ENCODE measurements around the gene BCL7C. TPM values are rescaled to one million over a fixed set of nuclear protein-coding genes. Genes with fewer than 3 reads are reported as not detected.
"Not testable (repeated sequence)": the region's sequence is repeated elsewhere in the genome, so short reads cannot be mapped to it uniquely, and the experiment has no call there.

The BCL7C gene
- total RNA-seq = 10 to 100 TPM; 22.1 to 24.8 (median 23.7) TPM

DNA sequence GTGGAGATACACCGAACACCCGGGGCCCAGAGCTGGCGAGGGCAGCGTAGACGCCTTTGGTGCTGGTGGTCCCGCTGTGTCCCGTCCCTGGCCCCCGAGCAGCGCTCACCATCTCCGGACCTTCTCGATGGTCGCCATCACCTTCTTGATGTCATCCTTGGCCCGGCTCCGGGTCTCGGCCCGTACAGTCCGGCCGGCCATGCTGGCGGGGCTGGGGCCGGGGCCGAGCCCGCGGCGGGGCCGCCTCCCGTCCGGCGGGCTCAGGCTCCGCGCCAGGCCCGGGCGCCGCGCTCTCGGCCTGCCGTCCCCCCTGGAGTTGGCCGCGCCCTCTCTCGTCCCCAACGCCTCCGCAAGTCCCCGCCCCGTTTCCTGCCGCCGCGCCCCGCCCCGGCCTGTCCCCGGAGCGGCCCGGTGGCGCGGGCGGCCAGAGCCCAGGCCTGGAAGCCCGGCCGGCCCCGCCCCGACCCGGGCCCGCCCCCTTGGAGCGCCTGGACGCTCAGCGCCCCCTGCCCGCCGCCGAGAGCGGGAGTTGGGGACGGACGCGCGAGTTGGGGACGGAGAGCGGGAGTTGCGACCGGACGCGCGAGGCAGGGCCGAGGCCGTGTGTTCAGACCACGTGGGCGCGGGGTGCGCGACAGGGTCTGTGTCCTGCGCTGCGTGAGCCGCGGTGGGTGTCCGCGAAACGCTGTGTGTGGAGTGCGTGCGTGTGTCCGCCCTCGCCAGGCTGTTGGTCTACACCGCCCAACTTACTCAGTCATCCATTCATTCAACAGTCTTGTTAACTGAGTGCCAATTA lies at the start of gene BCL7C:
BCL7C (minus strand) TSS at position 334 of the 796 bp plus-strand sequence; CDS start at position 201, 133 bp downstream.
- H3K36me3 Mint-ChIP-seq (ENCODE audit: insufficient read depth) = peaks cover 5% of the 10 kb centered on the region
- H3K4me3 Mint-ChIP-seq = peak within 1 kb of the TSS; percentile 82
- ATAC-seq (peak; percentile 82 to 84), DNase-seq (peak; percentile 75)
- H3K27me3 Mint-ChIP-seq (ENCODE audit: low read depth) = no peaks in the 10 kb centered on the region
- peaks cover 35% of the 10 kb centered on the region for H3K4me1 Mint-ChIP-seq (ENCODE audit: low read depth)
- H3K9me3 Mint-ChIP-seq = no peaks in the 10 kb centered on the region

DNA sequence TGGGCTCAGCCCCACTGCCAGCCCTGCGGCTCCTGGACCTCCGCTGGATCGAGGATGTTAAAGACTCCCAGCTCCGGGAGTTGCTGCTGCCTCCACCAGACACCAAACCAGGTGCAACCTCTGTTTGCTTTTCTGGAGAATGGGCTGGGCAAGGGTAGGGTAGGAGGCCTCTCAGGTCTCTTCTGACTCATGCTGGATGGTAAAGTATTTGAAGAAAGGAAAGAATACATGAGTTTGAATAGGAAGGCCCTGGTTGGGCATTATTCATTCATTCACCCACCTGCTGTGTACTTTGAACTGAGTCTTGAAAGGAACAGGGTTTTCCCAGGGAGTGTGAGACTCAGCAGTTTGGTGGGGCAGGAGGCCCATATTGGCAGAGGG lies 48.5 kb upstream of the BCL7C start:
- H3K36me3 Mint-ChIP-seq (ENCODE audit: insufficient read depth) = peaks cover 17% of the 10 kb centered on the region
- H3K4me3 Mint-ChIP-seq = peak overlapping the region; percentile 4
- ATAC-seq (peak; percentile 42 to 46), DNase-seq (no peak)
- H3K9me3 Mint-ChIP-seq = no peaks in the 10 kb centered on the region
- no peaks in the 10 kb centered on the region for H3K27me3 Mint-ChIP-seq (ENCODE audit: low read depth)
- H3K4me1 Mint-ChIP-seq (ENCODE audit: low read depth) = peaks cover 18% of the 10 kb centered on the region

DNA sequence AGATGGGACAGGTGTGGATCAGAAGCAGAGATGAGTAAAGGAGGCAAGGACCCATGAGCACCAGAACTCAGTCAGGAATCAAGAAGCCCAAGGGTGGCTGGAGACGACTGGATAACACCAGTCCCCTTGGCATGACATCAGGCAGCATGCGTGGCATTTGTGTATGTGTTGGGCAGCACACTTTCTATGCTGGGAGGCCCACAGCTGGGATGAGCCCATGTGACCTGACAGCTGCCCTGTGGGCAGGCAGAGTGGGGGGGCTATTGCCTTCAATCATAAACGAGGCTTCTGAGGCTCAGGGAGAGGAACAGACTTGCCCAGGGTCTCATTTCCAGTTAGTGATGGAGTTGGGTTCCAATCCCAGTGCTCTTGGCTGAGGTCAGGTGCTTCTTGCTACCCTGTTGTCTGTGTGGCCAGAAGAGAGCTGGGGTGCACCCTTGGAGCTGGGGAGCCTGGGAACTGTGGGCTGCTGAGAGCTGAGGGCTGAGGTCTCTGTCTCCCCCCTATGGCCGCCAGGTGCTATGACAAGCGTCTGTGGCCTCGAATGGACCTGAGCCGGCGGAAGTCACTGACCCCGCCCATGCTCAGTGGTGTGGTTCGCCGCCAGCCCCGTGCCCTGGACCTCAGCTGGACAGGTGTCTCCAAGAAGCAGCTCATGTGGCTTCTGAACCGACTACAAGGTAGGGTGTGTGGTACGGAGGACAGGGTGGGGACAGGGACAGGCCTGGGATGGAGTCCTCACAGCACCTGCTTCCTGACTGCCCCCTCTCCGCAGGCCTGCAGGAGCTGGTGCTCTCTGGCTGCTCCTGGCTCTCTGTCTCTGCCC lies 47.9 kb upstream of the BCL7C start:
- ATAC-seq (peak; percentile 92 to 95), DNase-seq (peak; percentile 54)
- Mint-ChIP-seq H3K36me3 (ENCODE audit: insufficient read depth) (peaks cover 17% of the 10 kb centered on the region), H3K4me1 (ENCODE audit: low read depth) (peaks cover 20% of the 10 kb centered on the region), H3K9me3 (no peaks in the 10 kb centered on the region), H3K27me3 (ENCODE audit: low read depth) (no peaks in the 10 kb centered on the region), H3K4me3 (peak overlapping the region; percentile 4)

DNA sequence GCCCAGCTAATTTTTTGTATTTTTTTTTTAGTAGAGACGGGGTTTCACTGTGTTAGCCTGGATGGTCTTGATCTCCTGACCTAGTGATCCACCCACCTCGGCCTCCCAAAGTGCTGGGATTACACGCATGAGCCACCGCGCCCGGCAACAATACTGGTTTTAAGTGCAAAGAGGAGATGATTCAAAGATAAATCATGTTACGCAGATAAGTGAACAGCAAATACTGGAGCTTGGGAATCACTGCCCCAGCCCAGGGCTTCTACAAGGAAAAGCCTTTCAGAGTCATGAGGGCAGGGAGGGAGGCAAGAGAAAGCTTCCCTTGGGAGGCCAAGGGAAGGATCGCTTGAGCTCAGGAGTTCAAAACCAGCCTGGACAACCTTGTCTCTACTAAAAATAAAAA lies 45.7 kb upstream of the BCL7C start:
- peaks cover 10% of the 10 kb centered on the region for H3K36me3 Mint-ChIP-seq (ENCODE audit: insufficient read depth)
- peaks cover 23% of the 10 kb centered on the region for H3K4me1 Mint-ChIP-seq (ENCODE audit: low read depth)
- H3K9me3 Mint-ChIP-seq; DNase-seq; ATAC-seq; H3K27me3 Mint-ChIP-seq (ENCODE audit: low read depth); H3K4me3 Mint-ChIP-seq: not testable (repeated sequence)

DNA sequence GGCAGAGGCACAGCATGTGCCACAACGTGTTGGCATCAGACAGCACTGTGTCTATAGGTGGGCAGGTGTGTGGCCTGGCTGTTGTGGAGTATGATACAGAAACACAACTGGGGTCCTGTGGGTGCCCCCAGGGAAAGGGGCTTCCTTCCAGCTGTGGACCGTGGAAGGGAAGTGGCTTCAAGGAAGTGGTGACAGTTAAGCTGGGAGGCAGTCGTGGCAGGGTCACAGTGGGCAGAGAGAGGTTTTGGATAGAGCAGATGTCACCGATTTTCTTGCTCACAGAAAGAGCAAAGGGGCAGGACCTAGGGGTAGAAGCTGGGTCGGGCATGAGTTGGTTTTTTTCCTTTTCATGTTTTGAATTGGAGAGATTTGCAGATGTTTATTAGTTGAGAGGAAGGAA lies 43.8 kb upstream of the BCL7C start:
- no peak overlapping the region for H3K4me3 Mint-ChIP-seq
- H3K27me3 Mint-ChIP-seq (ENCODE audit: low read depth) = no peaks in the 10 kb centered on the region
- DNase-seq = no peak
- ATAC-seq = no peak
- H3K36me3 Mint-ChIP-seq (ENCODE audit: insufficient read depth) = peaks cover 5% of the 10 kb centered on the region
- no peaks in the 10 kb centered on the region for H3K9me3 Mint-ChIP-seq
- peaks cover 22% of the 10 kb centered on the region for H3K4me1 Mint-ChIP-seq (ENCODE audit: low read depth)

DNA sequence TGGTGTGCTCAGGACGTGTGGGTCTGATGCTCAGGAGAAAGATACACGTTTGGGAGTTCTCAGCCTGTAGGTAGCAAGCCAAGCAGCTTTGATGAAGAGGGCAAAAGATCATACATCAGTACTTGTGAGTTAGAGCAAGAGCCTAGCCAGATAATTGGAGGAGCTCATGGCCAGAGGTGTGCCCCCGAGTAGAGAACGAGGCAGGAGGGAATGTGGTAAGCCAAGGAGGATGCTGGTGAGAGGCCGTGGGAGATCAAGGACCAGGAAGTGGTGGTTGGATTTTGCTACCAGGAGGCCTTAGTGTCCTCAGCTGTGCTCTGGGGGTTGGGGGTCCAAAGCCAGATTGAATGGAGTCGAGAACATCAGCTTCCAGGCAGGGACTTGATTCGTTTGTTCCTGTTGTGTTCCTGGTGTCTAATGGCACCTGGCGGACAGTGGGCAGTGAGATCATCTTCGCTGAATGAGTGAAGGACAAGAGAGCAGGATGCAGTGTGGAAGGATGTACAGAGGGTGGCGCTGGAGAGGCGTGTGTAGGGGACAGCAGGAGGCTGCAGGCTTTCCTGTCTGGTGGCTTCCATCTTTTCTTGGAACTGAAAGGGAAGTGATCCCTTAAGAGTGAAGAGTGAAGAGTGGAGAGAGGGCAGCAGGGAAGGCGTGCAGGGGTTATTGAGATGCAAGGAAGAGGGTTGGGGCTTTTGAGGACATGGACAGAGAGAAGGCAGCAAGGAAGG lies 41.1 kb upstream of the BCL7C start:
- Mint-ChIP-seq H3K4me1 (ENCODE audit: low read depth) (peaks cover 10% of the 10 kb centered on the region), H3K36me3 (ENCODE audit: insufficient read depth) (peaks cover 9% of the 10 kb centered on the region), H3K27me3 (ENCODE audit: low read depth) (no peaks in the 10 kb centered on the region)

DNA sequence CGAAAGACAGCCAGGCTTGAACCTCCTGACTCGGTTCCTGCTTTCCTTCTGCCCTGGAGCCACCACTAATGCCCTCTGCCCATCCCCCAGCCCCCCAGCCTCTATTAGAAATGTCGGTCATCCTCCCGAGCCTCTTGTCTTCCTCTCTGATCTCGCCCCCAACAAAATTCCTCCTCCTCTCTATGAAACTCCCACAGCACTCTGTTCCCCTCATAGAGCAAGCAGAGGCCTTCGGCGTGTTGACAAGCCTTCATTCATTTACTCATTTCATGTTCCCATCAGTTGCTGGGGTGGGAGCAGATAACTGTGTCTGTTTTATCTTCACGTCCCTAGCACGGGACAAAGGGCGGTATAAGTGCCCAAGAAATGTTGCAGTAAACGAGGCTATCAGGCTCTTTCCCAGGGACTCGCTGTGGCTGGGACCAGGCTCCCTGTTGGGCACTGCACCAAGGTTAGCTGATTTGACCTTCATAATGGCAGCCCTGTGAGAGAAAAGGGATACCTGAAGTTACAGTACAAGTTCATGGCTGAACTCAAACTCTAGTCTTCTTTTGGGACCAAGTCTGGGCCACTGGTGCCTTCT lies 37.3 kb upstream of the BCL7C start:
- no peak overlapping the region for H3K4me3 Mint-ChIP-seq
- H3K36me3 Mint-ChIP-seq (ENCODE audit: insufficient read depth) = peaks cover 7% of the 10 kb centered on the region
- no peak for ATAC-seq
- no peaks in the 10 kb centered on the region for H3K27me3 Mint-ChIP-seq (ENCODE audit: low read depth)
- no peak for DNase-seq
- peaks cover 5% of the 10 kb centered on the region for H3K4me1 Mint-ChIP-seq (ENCODE audit: low read depth)
- no peaks in the 10 kb centered on the region for H3K9me3 Mint-ChIP-seq

More for the DNA sequence above, 41.1 kb upstream of the BCL7C start:
- DNase-seq (no peak), ATAC-seq (peak; percentile 34 to 50)
- no peak overlapping the region for H3K4me3 Mint-ChIP-seq
- no peaks in the 10 kb centered on the region for H3K9me3 Mint-ChIP-seq

DNA sequence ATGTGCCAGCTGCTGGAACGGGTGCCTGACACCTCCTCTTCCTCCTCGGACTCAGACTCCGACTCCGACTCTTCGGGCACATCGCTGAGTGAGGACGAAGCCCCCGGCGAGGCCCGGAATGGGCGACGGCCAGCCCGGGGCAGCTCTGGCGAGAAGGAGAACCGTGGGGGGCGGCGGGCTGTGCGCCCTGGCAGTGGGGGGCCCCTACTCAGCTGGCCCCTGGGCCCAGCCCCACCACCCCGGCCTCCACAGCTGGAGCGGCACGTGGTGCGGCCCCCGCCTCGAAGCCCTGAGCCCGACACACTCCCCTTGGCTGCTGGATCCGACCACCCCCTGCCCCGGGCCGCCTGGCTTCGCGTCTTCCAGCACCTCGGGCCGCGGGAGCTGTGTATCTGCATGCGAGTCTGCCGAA lies 36.3 kb upstream of the BCL7C start:
- Mint-ChIP-seq H3K9me3 (no peaks in the 10 kb centered on the region), H3K4me1 (ENCODE audit: low read depth) (peaks cover 6% of the 10 kb centered on the region), H3K27me3 (ENCODE audit: low read depth) (no peaks in the 10 kb centered on the region), H3K36me3 (ENCODE audit: insufficient read depth) (peaks cover 7% of the 10 kb centered on the region), H3K4me3 (no peak overlapping the region)
- ATAC-seq (no peak), DNase-seq (no peak)

DNA sequence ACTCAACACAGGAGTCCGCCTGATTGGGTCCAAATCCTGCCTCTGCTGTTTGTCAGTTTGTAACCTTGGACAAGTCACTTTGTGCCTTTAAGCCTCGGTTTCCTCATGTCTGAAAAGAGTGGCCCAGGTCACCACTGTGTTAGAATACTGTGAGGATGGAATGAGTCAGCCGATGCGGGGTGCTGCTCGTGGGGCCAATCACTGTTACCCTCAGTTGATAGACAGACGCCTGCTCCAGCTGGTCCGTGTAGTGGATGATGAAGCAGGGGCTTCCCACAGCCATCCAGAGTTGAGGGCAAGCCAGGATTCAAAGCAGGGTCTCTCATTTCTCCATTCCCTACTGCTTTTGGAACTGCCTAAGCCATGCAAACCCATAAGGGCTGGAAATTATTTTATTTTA lies 35.3 kb upstream of the BCL7C start:
- no peak for ATAC-seq

DNA sequence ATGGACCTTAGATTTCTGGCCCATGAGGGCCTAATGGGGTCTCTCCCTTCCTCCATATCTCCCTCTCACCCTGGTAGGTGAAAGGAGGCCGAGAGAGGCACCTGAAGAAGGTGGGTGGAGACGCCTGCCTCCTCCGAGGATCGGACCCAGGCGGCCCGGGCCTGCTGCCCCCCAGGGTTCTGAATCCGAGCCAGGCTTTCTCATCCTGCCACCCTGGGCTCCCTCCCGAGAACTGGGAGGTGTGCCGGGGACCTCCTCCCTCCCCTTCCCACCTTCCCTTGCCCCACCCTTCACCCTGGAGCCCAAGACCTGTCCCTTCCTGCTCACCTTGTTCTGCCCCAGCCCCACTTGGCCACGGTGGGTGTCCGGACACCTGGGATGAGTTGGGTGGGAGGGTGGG lies 34.5 kb upstream of the BCL7C start:
- Mint-ChIP-seq H3K4me1 (ENCODE audit: low read depth) (peaks cover 8% of the 10 kb centered on the region), H3K36me3 (ENCODE audit: insufficient read depth) (peaks cover 4% of the 10 kb centered on the region), H3K27me3 (ENCODE audit: low read depth) (no peaks in the 10 kb centered on the region), H3K4me3 (no peak overlapping the region), H3K9me3 (no peaks in the 10 kb centered on the region)
- ATAC-seq (no peak), DNase-seq (no peak)

More for the DNA sequence above, 35.3 kb upstream of the BCL7C start:
- Mint-ChIP-seq H3K4me3 (no peak overlapping the region), H3K36me3 (ENCODE audit: insufficient read depth) (peaks cover 4% of the 10 kb centered on the region), H3K4me1 (ENCODE audit: low read depth) (peaks cover 8% of the 10 kb centered on the region), H3K9me3 (no peaks in the 10 kb centered on the region), H3K27me3 (ENCODE audit: low read depth) (no peaks in the 10 kb centered on the region)
- no peak for DNase-seq

DNA sequence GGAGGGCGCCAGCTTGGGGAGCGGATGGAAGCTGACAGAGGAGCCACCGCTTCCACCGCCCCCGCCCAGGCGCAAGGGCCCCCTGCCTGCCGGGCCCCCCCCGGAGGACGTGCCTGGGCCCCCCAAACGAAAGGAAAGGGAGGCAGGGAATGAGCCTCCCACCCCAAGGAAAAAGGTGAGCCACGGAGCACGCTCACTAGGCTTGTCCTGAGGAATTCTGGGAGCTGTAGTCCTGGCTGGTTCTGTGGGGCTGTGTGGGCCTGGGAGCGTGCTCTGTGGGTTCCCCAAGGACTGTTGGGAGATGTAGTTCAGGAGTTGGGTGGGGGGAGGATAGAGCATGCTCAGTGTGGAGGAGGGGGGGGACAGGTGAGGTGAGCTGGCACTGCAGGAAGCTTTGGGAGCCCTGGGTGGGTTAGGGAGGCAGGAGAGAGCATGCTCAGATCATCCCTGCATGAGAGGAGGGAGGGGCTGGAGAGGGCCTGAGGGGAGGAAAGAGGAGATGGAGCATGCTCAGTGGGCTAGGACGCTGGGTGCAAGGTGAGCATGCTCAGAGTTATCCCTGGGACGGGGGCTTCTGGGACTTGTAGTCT lies 34.0 kb upstream of the BCL7C start:
- no peak overlapping the region for H3K4me3 Mint-ChIP-seq
- ATAC-seq = peak; percentile 20 to 44
- H3K9me3 Mint-ChIP-seq = no peaks in the 10 kb centered on the region

DNA sequence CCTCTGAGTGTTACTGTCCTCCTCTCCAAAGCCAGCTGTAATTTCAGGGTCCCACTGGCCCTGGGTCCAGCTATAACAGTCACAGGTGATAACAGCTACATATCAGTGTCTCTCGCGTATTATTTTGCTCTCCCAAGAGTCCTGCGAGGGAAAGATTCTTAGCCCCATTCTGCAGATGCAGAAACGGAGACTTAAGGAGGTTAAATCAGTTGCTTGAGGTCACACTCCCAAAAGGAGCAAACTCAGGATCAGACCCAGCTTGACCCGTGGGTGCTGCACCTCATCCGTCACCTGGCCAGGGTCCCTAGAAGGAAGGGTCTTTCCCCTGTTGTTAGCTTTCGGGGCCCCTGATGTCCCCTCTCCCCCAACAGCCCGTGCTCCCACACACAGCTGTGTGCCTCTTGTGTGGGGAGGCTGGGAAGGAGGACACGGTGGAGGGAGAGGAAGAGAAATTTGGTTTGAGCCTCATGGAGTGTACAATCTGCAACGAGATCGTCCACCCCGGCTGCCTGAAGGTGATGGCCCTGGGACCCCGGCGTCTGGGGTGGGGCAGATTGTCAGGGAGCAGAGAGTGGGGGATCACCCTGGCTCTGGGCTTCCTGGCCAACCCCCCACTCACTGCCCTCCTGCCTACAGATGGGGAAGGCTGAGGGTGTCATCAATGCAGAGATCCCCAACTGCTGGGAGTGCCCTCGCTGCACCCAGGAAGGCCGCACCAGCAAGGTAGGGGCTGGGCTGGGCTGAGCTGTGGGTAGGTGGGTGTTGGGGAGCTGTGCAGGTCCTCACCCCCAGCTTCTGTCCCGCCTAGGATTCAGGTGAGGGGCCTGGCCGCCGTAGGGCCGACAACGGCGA lies 33.3 kb upstream of the BCL7C start:
- H3K4me1 Mint-ChIP-seq (ENCODE audit: low read depth) = peaks cover 11% of the 10 kb centered on the region
- no peaks in the 10 kb centered on the region for H3K27me3 Mint-ChIP-seq (ENCODE audit: low read depth)
- H3K4me3 Mint-ChIP-seq = no peak overlapping the region
- ATAC-seq (no peak), DNase-seq (no peak)
- no peaks in the 10 kb centered on the region for H3K9me3 Mint-ChIP-seq
- peaks cover 3% of the 10 kb centered on the region for H3K36me3 Mint-ChIP-seq (ENCODE audit: insufficient read depth)

More for the DNA sequence above, 34.0 kb upstream of the BCL7C start:
- DNase-seq = no peak
- Mint-ChIP-seq H3K4me1 (ENCODE audit: low read depth) (peaks cover 9% of the 10 kb centered on the region), H3K36me3 (ENCODE audit: insufficient read depth) (peaks cover 4% of the 10 kb centered on the region), H3K27me3 (ENCODE audit: low read depth) (no peaks in the 10 kb centered on the region)

Measured in activated T-cell treated with anti-CD3 and anti-CD28 coated beads, Interleukin-2, amount 50 U/mL, for 4 hours (primary cell).